B cell (primary cell): Measurements from ENCODE around the gene TMEM208. TPM values are rescaled to one million over a fixed set of nuclear protein-coding genes. Genes with fewer than 3 reads are reported as not detected.
A peak's percentile ranks its signal among the peaks of the same experiment; 100 is the strongest.

Source experiments
- ATAC-seq: fragments of 200-7000 bp; cut with Tn5 transposase; one replicate; pipeline ENCODE4 v1.10.0; 2021; ENCODE audit warnings: low read depth, mild to moderate bottlenecking, moderate number of reproducible peaks, moderate library complexity
- CTCF ChIA-PET: fragments of 350-600 bp; sonication (Branson Sonifier 250); formaldehyde crosslinking; loops from one replicate; lab custom pipeline; 2021; ENCODE audit warnings: antibody characterized with exemption, inconsistent platforms; lab: Charles Lee
- POLR2A ChIA-PET: fragments of 350-600 bp; sonication (Branson Sonifier 250); formaldehyde crosslinking; loops from one replicate; lab custom pipeline; 2021; ENCODE audit warnings: antibody characterized with exemption; lab: Charles Lee
- DNase-seq: peaks from one replicate; pipeline ENCODE4 v3.0.0; 2013
- H2AFZ ChIP-seq: 2 replicates; pipeline ENCODE4 v1.6.1; 2012; ENCODE audit warnings: mild to moderate bottlenecking, low read depth, low read length; ENCODE audit not compliant: insufficient read depth, poor library complexity, severe bottlenecking
- H3K27ac ChIP-seq, 2 donors: 1 replicate in 1 of 2; 2 replicates in 1 of 2; pipeline ENCODE4 v1.5.1; 2012 to 2013; ENCODE audit warnings: low read length in 2 of 2, mild to moderate bottlenecking in 2 of 2, moderate library complexity in 1 of 2
- H3K27me3 ChIP-seq, 4 experiments: fragments of 200-600 bp in 1 of 4; sonication (generic) in 1 of 4; replicated peaks in 1 of 4; 1 replicate in 2 of 4; 2 replicates in 2 of 4; pipeline versions ENCODE4 v1.6.1 to v1.7.0; 2013 to 2016; ENCODE audit warnings: low read length in 3 of 4, mild to moderate bottlenecking in 2 of 4, mixed read lengths in 1 of 4, moderate library complexity in 1 of 4; ENCODE audit not compliant: insufficient read depth in 4 of 4, control insufficient read depth in 3 of 4; ENCODE audit errors: control extremely low read depth in 1 of 4
- H3K36me3 ChIP-seq, 2 experiments: replicated peaks in 1 of 2; 1 replicate in 1 of 2; 2 replicates in 1 of 2; pipeline versions ENCODE4 v1.6.1 to v1.7.1; 2013; ENCODE audit warnings: low read length in 1 of 2; ENCODE audit not compliant: insufficient read depth in 2 of 2, control insufficient read depth in 1 of 2; ENCODE audit errors: control extremely low read depth in 1 of 2, extremely low read depth in 1 of 2
- H3K4me1 ChIP-seq, 2 donors: fragments of 200-600 bp in 1 of 2; sonication (generic) in 1 of 2; 1 replicate in 1 of 2; 2 replicates in 1 of 2; pipeline versions ENCODE4 v1.5.1 to v1.6.1; 2013 to 2017; ENCODE audit warnings: low read length in 2 of 2; ENCODE audit not compliant: control insufficient read depth in 2 of 2, insufficient read depth in 2 of 2
- H3K4me2 ChIP-seq: replicated peaks from 2 replicates; pipeline ENCODE3; 2012; ENCODE audit warnings: mild to moderate bottlenecking, low read depth, low read length; ENCODE audit not compliant: poor library complexity, severe bottlenecking
- H3K4me3 ChIP-seq, 5 experiments: fragments of 200-600 bp in 1 of 5; sonication (generic) in 1 of 5; 1 replicate in 3 of 5; 2 replicates in 2 of 5; pipeline versions ENCODE4 v1.5.1 to v1.7.0; 2011 to 2016; ENCODE audit warnings: low read length in 4 of 5, mild to moderate bottlenecking in 4 of 5, low read depth in 2 of 5, control low read depth in 1 of 5, moderate library complexity in 1 of 5; ENCODE audit not compliant: insufficient read depth in 1 of 5; ENCODE audit errors: control extremely low read depth in 1 of 5, extremely low read depth in 1 of 5
- H3K79me2 ChIP-seq: fragments of 200-600 bp; sonication (generic); one replicate; pipeline ENCODE4 v1.6.0; 2016; ENCODE audit warnings: low read length; ENCODE audit not compliant: control insufficient read depth, insufficient read depth
- H3K9ac ChIP-seq: fragments of 200-600 bp; sonication (generic); 2 replicates; pipeline ENCODE4 v1.6.1; 2017; ENCODE audit warnings: mild to moderate bottlenecking, low read length, moderate library complexity
- H3K9me3 ChIP-seq, 3 donors: one replicate each; pipeline versions ENCODE4 v1.6.1 to v1.7.1; 2013; ENCODE audit warnings: low read length in 2 of 3; ENCODE audit not compliant: control insufficient read depth in 2 of 3, insufficient read depth in 1 of 3; ENCODE audit errors: control extremely low read depth in 1 of 3
- H4K20me1 ChIP-seq: 2 replicates; pipeline ENCODE4 v1.6.0; 2012; ENCODE audit warnings: mild to moderate bottlenecking, low read length; ENCODE audit not compliant: insufficient read depth, control insufficient read depth, poor library complexity, severe bottlenecking
- H3K27ac Mint-ChIP-seq: one replicate; pipeline ENCODE4 v1.8.0; 2021; ENCODE audit warnings: mixed read lengths
- H3K27me3 Mint-ChIP-seq: one replicate; pipeline ENCODE4 v1.8.0; 2021; ENCODE audit warnings: mixed read lengths
- H3K4me1 Mint-ChIP-seq: one replicate; pipeline ENCODE4 v1.8.0; 2021; ENCODE audit warnings: mixed read lengths
- H3K4me3 Mint-ChIP-seq: one replicate; pipeline ENCODE4 v1.8.0; 2021; ENCODE audit warnings: mixed read lengths
- H3K9me3 Mint-ChIP-seq: one replicate; pipeline ENCODE4 v1.8.0; 2022; ENCODE audit warnings: mixed read lengths; ENCODE audit not compliant: insufficient read depth
- EZH2 ChIP-seq: IDR thresholded peaks from 2 replicates; pipeline ENCODE4 v1.6.1; 2012; ENCODE audit warnings: borderline replicate concordance, low read depth, mild to moderate bottlenecking, moderate library complexity, low read length; ENCODE audit not compliant: insufficient read depth, poor library complexity, severe bottlenecking
- WGBS: methylation state at CpG from one replicate; pipeline ENCODE4 v1.1.5; 2013; ENCODE audit warnings: missing lambda C conversion rate; ENCODE audit not compliant: insufficient coverage; 5-methylcytosine and 5-hydroxymethylcytosine counted together
- intact Hi-C: fragments of 100-400 bp; cut with micrococcal nuclease; formaldehyde crosslinking; loops from one replicate; pipeline ENCODE4 v1.10.0; 2022
- polyA plus RNA-seq: library from polyadenylated mRNA; depleted of rRNA; stranded (reverse); fragments of >200 nt; gene quantifications from 2 replicates; pipeline ENCODE4 v1.2.3, GENCODE V29; 2012
- total RNA-seq, 2 donors: library from RNA; stranded (reverse); fragments of 120-200 nt in 1 of 2; gene quantifications; 1 replicate in 1 of 2; 2 replicates in 1 of 2; pipeline versions ENCODE4 v1.2.3 to v1.2.4, GENCODE V29; 2013 to 2022
- TF ChIP-seq, protein P1 (sequence below): fragments of 200-600 bp; IDR thresholded peaks from one replicate; pipeline ENCODE4 v1.8.0; 2022; ENCODE audit warnings: antibody characterized with exemption, mild to moderate bottlenecking

The TMEM208 gene
- total and polyA plus RNA-seq, 2 donors (not counting 1 experiment from before 2014, with no cell fraction given): 36.1 to 40.4 TPM

DNA sequence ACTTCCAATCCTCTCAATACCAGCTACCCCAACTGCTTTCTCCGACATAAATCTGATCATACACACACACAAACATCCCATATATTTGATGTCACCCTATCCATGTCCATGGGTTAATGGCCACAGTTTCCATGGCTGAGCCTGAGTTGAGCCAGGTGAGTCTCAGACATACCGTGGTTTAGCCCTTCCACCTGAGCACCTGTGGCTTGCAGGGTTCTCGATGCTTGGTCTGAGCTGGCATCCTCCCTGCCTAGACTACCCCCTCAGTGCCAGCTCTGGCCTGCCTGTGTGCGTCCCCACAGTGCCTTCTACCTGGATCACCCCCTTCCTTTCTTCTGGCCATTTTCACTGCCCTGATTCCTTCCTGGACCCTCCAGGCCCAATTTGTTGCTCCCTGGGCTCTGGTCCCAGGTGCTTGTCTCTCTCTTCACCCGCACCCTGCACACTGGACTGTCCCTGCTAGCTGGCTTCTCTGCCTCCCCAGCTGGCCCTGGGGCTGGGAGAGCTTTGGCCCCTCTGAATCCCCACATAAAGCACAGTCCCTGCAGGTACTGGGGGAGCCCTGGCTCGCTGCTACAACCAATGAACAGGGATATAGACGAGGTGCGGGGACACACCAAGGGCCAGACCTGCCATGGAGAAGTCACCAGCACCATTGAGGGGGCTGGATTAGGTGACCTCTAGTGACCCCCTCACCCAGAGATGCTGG lies 20.6 kb upstream of the TMEM208 start:
- Histone ChIP-seq H3K4me1 (no peaks in the 10 kb centered on the region), H3K4me2 (no peak overlapping the region), H3K9me3 (no peaks in the 10 kb centered on the region), H3K4me3 (no peak overlapping the region), H3K79me2 (no peaks in the 10 kb centered on the region), H3K27ac (no peak overlapping the region), H3K27me3 (no peaks in the 10 kb centered on the region), H2AFZ (no peak overlapping the region), H3K9ac (no peak overlapping the region), H3K36me3 (peaks cover 0 to 20% of the 10 kb centered on the region in 2 experiments), H4K20me1 (no peaks in the 10 kb centered on the region)
- Mint-ChIP-seq H3K4me3 (no peak overlapping the region), H3K9me3 (no peaks in the 10 kb centered on the region), H3K27me3 (no peaks in the 10 kb centered on the region), H3K4me1 (no peaks in the 10 kb centered on the region), H3K27ac (peak overlapping the region; percentile 15)
- ATAC-seq: no peak
- DNase-seq: no peak
- CTCF ChIA-PET: no interaction called here
- TF ChIP-seq, protein P1, sequence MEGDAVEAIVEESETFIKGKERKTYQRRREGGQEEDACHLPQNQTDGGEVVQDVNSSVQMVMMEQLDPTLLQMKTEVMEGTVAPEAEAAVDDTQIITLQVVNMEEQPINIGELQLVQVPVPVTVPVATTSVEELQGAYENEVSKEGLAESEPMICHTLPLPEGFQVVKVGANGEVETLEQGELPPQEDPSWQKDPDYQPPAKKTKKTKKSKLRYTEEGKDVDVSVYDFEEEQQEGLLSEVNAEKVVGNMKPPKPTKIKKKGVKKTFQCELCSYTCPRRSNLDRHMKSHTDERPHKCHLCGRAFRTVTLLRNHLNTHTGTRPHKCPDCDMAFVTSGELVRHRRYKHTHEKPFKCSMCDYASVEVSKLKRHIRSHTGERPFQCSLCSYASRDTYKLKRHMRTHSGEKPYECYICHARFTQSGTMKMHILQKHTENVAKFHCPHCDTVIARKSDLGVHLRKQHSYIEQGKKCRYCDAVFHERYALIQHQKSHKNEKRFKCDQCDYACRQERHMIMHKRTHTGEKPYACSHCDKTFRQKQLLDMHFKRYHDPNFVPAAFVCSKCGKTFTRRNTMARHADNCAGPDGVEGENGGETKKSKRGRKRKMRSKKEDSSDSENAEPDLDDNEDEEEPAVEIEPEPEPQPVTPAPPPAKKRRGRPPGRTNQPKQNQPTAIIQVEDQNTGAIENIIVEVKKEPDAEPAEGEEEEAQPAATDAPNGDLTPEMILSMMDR: no peak
- no peak for TF ChIP-seq EZH2
- WGBS: 97% methylated on average over 6 of the region's 8 CpGs
- POLR2A ChIA-PET: no interaction called here
- intact Hi-C loops: no loop called here

DNA sequence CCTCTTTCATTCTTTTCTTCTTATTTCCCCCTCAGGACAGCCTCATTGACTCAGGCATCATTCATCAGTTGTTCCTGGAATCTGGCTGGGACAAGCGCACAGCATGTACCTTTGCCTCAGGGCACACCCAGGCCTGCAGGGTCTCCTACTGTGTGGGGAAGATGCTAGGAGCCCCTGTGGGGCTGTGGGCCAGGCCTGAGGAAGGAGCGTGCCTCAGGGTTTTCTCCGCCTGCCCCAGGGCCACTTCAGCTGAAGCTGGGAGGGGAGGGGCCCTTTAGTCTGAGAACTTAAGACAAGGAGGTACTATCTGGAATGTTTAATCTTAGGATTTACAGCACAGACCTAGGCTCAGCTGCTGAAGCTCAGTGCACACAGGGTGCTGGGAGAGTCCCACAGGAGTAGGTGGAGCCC lies 20.1 kb upstream of the TMEM208 start:
- H3K4me3 Mint-ChIP-seq: no peak overlapping the region
- ChIA-PET CTCF (no interaction called here), POLR2A (no interaction called here)
- Histone ChIP-seq H3K4me1 (no peaks in the 10 kb centered on the region), H3K27me3 (no peaks in the 10 kb centered on the region), H2AFZ (no peak overlapping the region), H3K4me2 (no peak overlapping the region), H3K9me3 (no peaks in the 10 kb centered on the region), H3K4me3 (no peak overlapping the region), H3K79me2 (no peaks in the 10 kb centered on the region), H3K9ac (no peak overlapping the region), H3K36me3 (peaks cover 0 to 16% of the 10 kb centered on the region in 2 experiments), H3K27ac (no peak overlapping the region), H4K20me1 (no peaks in the 10 kb centered on the region)
- H3K27ac Mint-ChIP-seq: no peak overlapping the region
- intact Hi-C loops: no loop called here
- ATAC-seq (no peak), DNase-seq (no peak)
- no peaks in the 10 kb centered on the region for H3K9me3 Mint-ChIP-seq
- WGBS: 100% methylated on average over 3 of the region's 3 CpGs
- no peaks in the 10 kb centered on the region for H3K27me3 Mint-ChIP-seq
- TF ChIP-seq, protein P1: no peak
- TF ChIP-seq EZH2: no peak
- no peaks in the 10 kb centered on the region for H3K4me1 Mint-ChIP-seq
